WI38 (cell line): ENCODE results near the gene CD2AP.

Experiments used
- H3K4me3 ChIP-seq: 2 replicates; pipeline ENCODE4 v1.5.1; 2011; ENCODE audit warnings: low read depth, mild to moderate bottlenecking, control low read depth, low read length
- TF ChIP-seq, protein P1 (sequence below): IDR thresholded peaks from 2 replicates; pipeline ENCODE4 v1.5.1; 2012; ENCODE audit warnings: low read depth, mild to moderate bottlenecking, control low read depth, low read length

CD2AP gene

GRCh38 chr6:47571488-47571887, 93.9 kb downstream of the CD2AP start:
- TF ChIP-seq, protein P1, sequence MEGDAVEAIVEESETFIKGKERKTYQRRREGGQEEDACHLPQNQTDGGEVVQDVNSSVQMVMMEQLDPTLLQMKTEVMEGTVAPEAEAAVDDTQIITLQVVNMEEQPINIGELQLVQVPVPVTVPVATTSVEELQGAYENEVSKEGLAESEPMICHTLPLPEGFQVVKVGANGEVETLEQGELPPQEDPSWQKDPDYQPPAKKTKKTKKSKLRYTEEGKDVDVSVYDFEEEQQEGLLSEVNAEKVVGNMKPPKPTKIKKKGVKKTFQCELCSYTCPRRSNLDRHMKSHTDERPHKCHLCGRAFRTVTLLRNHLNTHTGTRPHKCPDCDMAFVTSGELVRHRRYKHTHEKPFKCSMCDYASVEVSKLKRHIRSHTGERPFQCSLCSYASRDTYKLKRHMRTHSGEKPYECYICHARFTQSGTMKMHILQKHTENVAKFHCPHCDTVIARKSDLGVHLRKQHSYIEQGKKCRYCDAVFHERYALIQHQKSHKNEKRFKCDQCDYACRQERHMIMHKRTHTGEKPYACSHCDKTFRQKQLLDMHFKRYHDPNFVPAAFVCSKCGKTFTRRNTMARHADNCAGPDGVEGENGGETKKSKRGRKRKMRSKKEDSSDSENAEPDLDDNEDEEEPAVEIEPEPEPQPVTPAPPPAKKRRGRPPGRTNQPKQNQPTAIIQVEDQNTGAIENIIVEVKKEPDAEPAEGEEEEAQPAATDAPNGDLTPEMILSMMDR, result no peak
- no peak overlapping the region for H3K4me3 ChIP-seq

DNA sequence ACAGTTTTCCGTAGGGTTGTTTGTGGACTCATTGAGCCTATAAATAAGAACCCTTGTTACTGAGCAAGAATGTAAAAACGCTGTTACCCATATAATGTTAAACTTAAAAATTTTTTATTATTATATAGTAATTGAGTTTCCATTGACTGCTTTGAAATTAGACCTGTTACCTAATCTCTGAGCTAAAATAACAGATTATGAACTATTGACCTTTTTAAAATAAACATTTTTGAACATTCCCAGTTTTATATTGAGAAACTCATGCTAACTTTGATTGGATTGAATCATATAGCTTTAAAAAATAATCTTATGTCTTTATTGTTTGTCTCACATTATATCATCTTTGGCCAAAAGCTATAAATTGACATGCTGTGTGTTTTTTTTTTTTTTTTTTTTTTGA, 95.5 kb downstream of the CD2AP start:
- TF ChIP-seq, protein P1, result no peak
- H3K4me3 ChIP-seq, result no peak overlapping the region

DNA sequence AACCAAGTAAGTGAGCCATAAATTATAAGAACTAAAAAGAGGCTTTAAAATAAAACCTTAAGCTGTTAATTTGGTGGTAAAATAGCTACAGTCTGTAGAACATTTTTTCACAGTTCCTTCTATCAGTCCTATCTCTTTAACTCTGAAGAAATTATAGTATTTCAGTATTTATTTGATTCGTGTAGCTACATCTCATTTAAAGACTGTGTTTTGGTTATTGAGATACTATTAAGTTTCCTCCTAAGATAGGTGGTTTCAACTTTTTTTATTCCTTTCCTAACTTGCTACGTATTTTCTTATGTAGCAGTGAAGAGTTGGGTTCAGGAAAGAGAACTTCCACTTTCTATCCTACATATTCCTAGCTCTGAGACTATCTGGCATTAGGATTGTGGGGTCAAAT, 97.2 kb downstream of the CD2AP start:
- TF ChIP-seq, protein P1, result no peak
- H3K4me3 ChIP-seq, result no peak overlapping the region

DNA sequence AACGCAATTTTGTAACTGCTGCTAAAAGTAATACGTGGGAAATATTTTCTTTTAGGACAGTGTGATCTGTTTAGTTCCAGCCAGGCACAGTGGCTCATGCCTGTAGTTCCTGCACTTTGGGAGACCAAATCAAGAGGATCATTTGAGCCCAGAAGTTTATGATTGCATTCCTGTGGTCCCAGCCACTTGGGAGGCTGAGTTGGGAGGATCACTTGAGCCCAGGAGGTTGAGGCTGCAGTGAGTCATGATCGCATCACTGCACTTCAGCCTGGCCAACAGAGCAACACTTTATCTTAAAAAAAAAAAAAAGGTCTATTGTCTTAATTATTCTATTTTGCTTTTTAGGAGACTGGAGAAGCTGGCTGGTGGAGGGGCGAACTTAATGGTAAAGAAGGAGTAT, 101.5 kb downstream of the CD2AP start:
- TF ChIP-seq, protein P1, result no peak
- no peak overlapping the region for H3K4me3 ChIP-seq

GRCh38 chr6:47581591-47581990, 104.0 kb downstream of the CD2AP start:
- TF ChIP-seq, protein P1, result no peak
- H3K4me3 ChIP-seq, result no peak overlapping the region

- TF ChIP-seq, protein P1, result no peak
- H3K4me3 ChIP-seq, result no peak overlapping the region
These were observed 109.9 kb downstream of the CD2AP start for GRCh38 chr6:47587493-47587892.

- TF ChIP-seq, protein P1, result no peak
- no peak overlapping the region for H3K4me3 ChIP-seq
These were observed 114.7 kb downstream of the CD2AP start for GRCh38 chr6:47592131-47592840.
